ENCODE data around the gene PAPPA2.

Gene PAPPA2

GRCh38 chr1:176815621-176816020 is 352.6 kb downstream of the PAPPA2 start:
- no peak for DNase-seq

- DNase-seq = no peak
Measured at GRCh38 chr1:176816232-176816631, 353.3 kb downstream of the PAPPA2 start.

GRCh38 chr1:176820391-176821031 is 357.5 kb downstream of the PAPPA2 start:
- DNase-seq = no peak

GRCh38 chr1:176826265-176826664 is 363.3 kb downstream of the PAPPA2 start:
- no peak for DNase-seq

GRCh38 chr1:176829261-176829660 is 366.3 kb downstream of the PAPPA2 start:
- DNase-seq = no peak

GRCh38 chr1:176831150-176831549 is 368.2 kb downstream of the PAPPA2 start:
- DNase-seq = no peak

- peak; percentile 22 for DNase-seq
Measured at GRCh38 chr1:176837708-176838107, 374.7 kb downstream of the PAPPA2 start.

- DNase-seq = no peak
Measured at GRCh38 chr1:176838276-176838995, 375.5 kb downstream of the PAPPA2 start.

- no peak for DNase-seq
Measured at GRCh38 chr1:176839216-176839615, 376.2 kb downstream of the PAPPA2 start.

- no peak for DNase-seq
Measured at GRCh38 chr1:176841238-176841637, 378.3 kb downstream of the PAPPA2 start.

GRCh38 chr1:176843352-176844297 is 380.6 kb downstream of the PAPPA2 start:
- no peak for DNase-seq

GRCh38 chr1:176847052-176847451 is 384.1 kb downstream of the PAPPA2 start:
- DNase-seq = no peak

GRCh38 chr1:176849281-176849680 is 386.3 kb downstream of the PAPPA2 start:
- DNase-seq = no peak

- DNase-seq = no peak
Measured at GRCh38 chr1:176850871-176851270, 387.9 kb downstream of the PAPPA2 start.

- no peak for DNase-seq
Measured at GRCh38 chr1:176852124-176852523, 389.1 kb downstream of the PAPPA2 start.

GRCh38 chr1:176853503-176853902 is 390.5 kb downstream of the PAPPA2 start:
- DNase-seq = no peak

GRCh38 chr1:176854121-176854520 is 391.1 kb downstream of the PAPPA2 start:
- no peak for DNase-seq

- no peak for DNase-seq
Measured at GRCh38 chr1:176854758-176855745, 392.1 kb downstream of the PAPPA2 start.

- DNase-seq = no peak
Measured at GRCh38 chr1:176857632-176858031, 394.7 kb downstream of the PAPPA2 start.

GRCh38 chr1:176858433-176858916 is 395.5 kb downstream of the PAPPA2 start:
- no peak for DNase-seq

GRCh38 chr1:176863613-176864012 is 400.6 kb downstream of the PAPPA2 start:
- no peak for DNase-seq

- DNase-seq = no peak
Measured at GRCh38 chr1:176864211-176864610, 401.2 kb downstream of the PAPPA2 start.

Data from NCI-H1417 treated with DMSO at 0.1 percent for 48 hours (cell line).